ENCODE data around the gene ATG10. TPM values are rescaled to one million over a fixed set of nuclear protein-coding genes. Genes with fewer than 3 reads are reported as not detected.

Gene ATG10
- total and polyA plus RNA-seq, 2 of the 13 experiments (the other 11 are each of a cell fraction or from before 2014, with no cell fraction given), result 2.0 to 5.7 TPM

DNA sequence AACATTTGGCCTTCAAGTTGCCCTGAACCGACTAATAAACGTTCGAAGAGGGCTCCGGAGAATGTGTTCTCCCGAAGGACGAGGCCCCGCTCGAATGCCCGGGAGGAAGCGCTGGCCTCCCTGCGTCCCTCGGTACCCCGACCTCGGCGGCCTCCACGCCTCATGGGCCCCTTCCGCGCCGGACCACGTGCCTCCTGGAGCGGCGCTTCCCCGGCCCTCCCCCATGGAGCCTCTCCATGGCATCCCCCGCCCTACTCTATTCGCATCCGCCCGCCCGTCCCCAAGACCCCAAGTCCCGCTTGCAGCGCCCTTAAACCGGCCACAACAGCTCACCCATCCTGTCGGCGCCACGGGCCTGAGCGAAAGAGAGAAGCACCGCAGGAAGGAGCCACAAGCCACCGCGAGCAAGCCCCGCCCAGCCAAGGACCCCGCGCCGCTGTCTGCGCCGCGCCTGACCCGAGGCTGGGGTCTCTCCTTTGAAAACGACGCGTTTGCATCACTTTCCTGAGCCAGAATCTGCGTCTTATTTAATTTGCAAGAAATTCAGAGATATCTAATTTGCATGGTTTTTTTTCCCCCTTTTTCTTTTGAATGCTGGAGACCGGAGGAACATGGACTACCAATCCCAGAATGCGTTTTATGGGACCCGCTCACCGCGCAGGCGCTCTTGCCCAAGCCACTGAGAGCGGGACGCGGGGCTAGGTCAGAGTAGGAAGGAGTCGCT, 306.3 kb downstream of the ATG10 start, which contains the start of gene RPS23 (continued):
- TF ChIP-seq ATAD3A (CRISPR knock-in tag; IDR thresholded peaks at IDR 0.05) (peak; percentile 15; the same call in 1 of the 2 replicates), TBX3 (IDR thresholded peaks at IDR 0.05; ENCODE audit: borderline replicate concordance) (no peak), CENPX (CRISPR knock-in tag; IDR thresholded peaks at IDR 0.05) (no peak), REXO4 (CRISPR knock-in tag; IDR thresholded peaks at IDR 0.05; ENCODE audit: borderline replicate concordance) (no peak), SALL2 (CRISPR knock-in tag; IDR thresholded peaks at IDR 0.05) (peak; percentile 83; the same call in 1 of the 2 replicates), ZNF850 (CRISPR knock-in tag; conservative IDR thresholded peaks at IDR 0.05) (no peak), SALL1 (CRISPR knock-in tag; IDR thresholded peaks at IDR 0.05) (peak; percentile 63), AKAP8 (CRISPR knock-in tag; IDR thresholded peaks at IDR 0.05) (no peak), ZNF414 (CRISPR knock-in tag; IDR thresholded peaks at IDR 0.05) (no peak), ZBTB42 (CRISPR knock-in tag; IDR thresholded peaks at IDR 0.05) (no peak), ZNF234 (CRISPR knock-in tag; conservative IDR thresholded peaks at IDR 0.05) (peak; percentile 64; the same call in 1 of the 2 replicates), ZNF564 (CRISPR knock-in tag; IDR thresholded peaks at IDR 0.05) (no peak), JDP2 (CRISPR knock-in tag; IDR thresholded peaks at IDR 0.05; ENCODE audit: borderline replicate concordance) (no peak), ZNF713 (CRISPR knock-in tag; IDR thresholded peaks at IDR 0.05) (0 out of 2 replicates have a peak, but pooled peaks have one; percentile 44), HOXD1 (CRISPR knock-in tag; IDR thresholded peaks at IDR 0.05) (peak; percentile 70; the same call in 1 of the 2 replicates), YEATS2 (CRISPR knock-in tag; IDR thresholded peaks at IDR 0.05; ENCODE audit: borderline replicate concordance) (peak; percentile 96), ZBTB46 (CRISPR knock-in tag; IDR thresholded peaks at IDR 0.05; ENCODE audit: borderline replicate concordance) (no peak), RBM22 (optimal IDR thresholded peaks at IDR 0.05; ENCODE audit: low read length) (peak; percentile 78), SPEN (CRISPR knock-in tag; IDR thresholded peaks at IDR 0.05; ENCODE audit: low read depth) (peak; percentile 87; the same call in 1 of the 2 replicates)
- TF ChIP-seq, protein P1, sequence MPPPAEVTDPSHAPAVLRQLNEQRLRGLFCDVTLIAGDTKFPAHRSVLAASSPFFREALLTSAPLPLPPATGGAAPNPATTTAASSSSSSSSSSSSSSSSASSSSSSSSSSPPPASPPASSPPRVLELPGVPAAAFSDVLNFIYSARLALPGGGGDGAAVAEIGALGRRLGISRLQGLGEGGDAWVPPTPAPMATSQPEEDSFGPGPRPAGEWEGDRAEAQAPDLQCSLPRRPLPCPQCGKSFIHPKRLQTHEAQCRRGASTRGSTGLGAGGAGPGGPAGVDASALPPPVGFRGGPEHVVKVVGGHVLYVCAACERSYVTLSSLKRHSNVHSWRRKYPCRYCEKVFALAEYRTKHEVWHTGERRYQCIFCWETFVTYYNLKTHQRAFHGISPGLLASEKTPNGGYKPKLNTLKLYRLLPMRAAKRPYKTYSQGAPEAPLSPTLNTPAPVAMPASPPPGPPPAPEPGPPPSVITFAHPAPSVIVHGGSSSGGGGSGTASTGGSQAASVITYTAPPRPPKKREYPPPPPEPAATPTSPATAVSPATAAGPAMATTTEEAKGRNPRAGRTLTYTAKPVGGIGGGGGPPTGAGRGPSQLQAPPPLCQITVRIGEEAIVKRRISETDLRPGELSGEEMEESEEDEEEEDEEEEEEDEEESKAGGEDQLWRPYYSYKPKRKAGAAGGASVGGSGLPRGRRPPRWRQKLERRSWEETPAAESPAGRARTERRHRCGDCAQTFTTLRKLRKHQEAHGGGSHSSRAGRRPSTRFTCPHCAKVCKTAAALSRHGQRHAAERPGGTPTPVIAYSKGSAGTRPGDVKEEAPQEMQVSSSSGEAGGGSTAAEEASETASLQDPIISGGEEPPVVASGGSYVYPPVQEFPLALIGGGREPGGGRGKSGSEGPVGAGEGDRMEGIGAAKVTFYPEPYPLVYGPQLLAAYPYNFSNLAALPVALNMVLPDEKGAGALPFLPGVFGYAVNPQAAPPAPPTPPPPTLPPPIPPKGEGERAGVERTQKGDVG (CRISPR knock-in tag; IDR thresholded peaks at IDR 0.05; ENCODE audit: borderline replicate concordance), result no peak
- TF ChIP-seq, protein P2, sequence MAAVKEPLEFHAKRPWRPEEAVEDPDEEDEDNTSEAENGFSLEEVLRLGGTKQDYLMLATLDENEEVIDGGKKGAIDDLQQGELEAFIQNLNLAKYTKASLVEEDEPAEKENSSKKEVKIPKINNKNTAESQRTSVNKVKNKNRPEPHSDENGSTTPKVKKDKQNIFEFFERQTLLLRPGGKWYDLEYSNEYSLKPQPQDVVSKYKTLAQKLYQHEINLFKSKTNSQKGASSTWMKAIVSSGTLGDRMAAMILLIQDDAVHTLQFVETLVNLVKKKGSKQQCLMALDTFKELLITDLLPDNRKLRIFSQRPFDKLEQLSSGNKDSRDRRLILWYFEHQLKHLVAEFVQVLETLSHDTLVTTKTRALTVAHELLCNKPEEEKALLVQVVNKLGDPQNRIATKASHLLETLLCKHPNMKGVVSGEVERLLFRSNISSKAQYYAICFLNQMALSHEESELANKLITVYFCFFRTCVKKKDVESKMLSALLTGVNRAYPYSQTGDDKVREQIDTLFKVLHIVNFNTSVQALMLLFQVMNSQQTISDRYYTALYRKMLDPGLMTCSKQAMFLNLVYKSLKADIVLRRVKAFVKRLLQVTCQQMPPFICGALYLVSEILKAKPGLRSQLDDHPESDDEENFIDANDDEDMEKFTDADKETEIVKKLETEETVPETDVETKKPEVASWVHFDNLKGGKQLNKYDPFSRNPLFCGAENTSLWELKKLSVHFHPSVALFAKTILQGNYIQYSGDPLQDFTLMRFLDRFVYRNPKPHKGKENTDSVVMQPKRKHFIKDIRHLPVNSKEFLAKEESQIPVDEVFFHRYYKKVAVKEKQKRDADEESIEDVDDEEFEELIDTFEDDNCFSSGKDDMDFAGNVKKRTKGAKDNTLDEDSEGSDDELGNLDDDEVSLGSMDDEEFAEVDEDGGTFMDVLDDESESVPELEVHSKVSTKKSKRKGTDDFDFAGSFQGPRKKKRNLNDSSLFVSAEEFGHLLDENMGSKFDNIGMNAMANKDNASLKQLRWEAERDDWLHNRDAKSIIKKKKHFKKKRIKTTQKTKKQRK (IDR thresholded peaks at IDR 0.05; ENCODE audit: low read length), result no peak
